GM23338 (cell line): Measurements from ENCODE around the gene B4GALT6. TPM values are rescaled to one million over a fixed set of nuclear protein-coding genes. Genes with fewer than 3 reads are reported as not detected.

Experiments used
- ATAC-seq: fragments of 200-7000 bp; cut with Tn5 transposase; 3 replicates; pipeline ENCODE4 v1.9.1; 2020
- DNase-seq: peaks from one replicate; pipeline ENCODE4 v3.0.0-alpha.2; 2015; ENCODE audit warnings: low spot score
- H2AFZ ChIP-seq: fragments of 200-600 bp; sonication (generic); 2 replicates; pipeline ENCODE4 v1.8.0; 2016; ENCODE audit warnings: antibody characterized with exemption, mild to moderate bottlenecking, moderate library complexity
- H3F3A ChIP-seq: fragments of 200-600 bp; sonication (generic); replicated peaks from 2 replicates; pipeline ENCODE4 v1.8.0; 2017; ENCODE audit warnings: antibody characterized with exemption, mixed run types, low read depth
- H3K27ac ChIP-seq: fragments of 200-600 bp; sonication (generic); 2 replicates; pipeline ENCODE4 v1.6.1; 2016; ENCODE audit warnings: low read depth
- H3K27me3 ChIP-seq: fragments of 200-600 bp; sonication (generic); 2 replicates; pipeline ENCODE4 v1.8.0; 2016; ENCODE audit warnings: mild to moderate bottlenecking, mixed run types, moderate library complexity; ENCODE audit not compliant: insufficient read depth
- H3K36me3 ChIP-seq: fragments of 200-600 bp; sonication (generic); 2 replicates; pipeline ENCODE4 v1.8.0; 2016; ENCODE audit warnings: mild to moderate bottlenecking; ENCODE audit not compliant: insufficient read depth
- H3K4me1 ChIP-seq: fragments of 200-600 bp; sonication (generic); 2 replicates; pipeline ENCODE4 v1.8.0; 2016; ENCODE audit warnings: mild to moderate bottlenecking, moderate library complexity; ENCODE audit not compliant: insufficient read depth
- H3K4me2 ChIP-seq: fragments of 200-600 bp; sonication (generic); 2 replicates; pipeline ENCODE4 v1.7.1; 2017; ENCODE audit warnings: mixed run types
- H3K4me3 ChIP-seq: fragments of 200-600 bp; sonication (generic); 2 replicates; pipeline ENCODE4 v1.6.1; 2016; ENCODE audit warnings: mixed run types
- H3K79me2 ChIP-seq: fragments of 200-600 bp; sonication (generic); replicated peaks from 2 replicates; pipeline ENCODE4 v1.8.0; 2017; ENCODE audit warnings: mild to moderate bottlenecking; ENCODE audit not compliant: insufficient read depth
- H3K9me2 ChIP-seq: fragments of 200-600 bp; sonication (generic); 2 replicates; pipeline ENCODE4 v1.8.0; 2017; ENCODE audit not compliant: insufficient read depth
- H4K20me1 ChIP-seq: fragments of 200-600 bp; sonication (generic); replicated peaks from 2 replicates; pipeline ENCODE4 v1.8.0; 2017; ENCODE audit warnings: mild to moderate bottlenecking; ENCODE audit not compliant: insufficient read depth
- H3K27ac Mint-ChIP-seq: 2 replicates; pipeline ENCODE4 v1.8.0; 2020; ENCODE audit warnings: inconsistent platforms, mild to moderate bottlenecking, moderate library complexity, mixed read lengths
- H3K27me3 Mint-ChIP-seq: 3 replicates; pipeline ENCODE4 v1.8.0; 2022; ENCODE audit warnings: low read depth, mild to moderate bottlenecking, moderate library complexity, mixed read lengths, inconsistent platforms; ENCODE audit not compliant: insufficient read depth, poor library complexity
- H3K36me3 Mint-ChIP-seq: 3 replicates; pipeline ENCODE4 v1.8.0; 2021; ENCODE audit warnings: low read depth, mild to moderate bottlenecking, inconsistent platforms, moderate library complexity, mixed read lengths
- H3K4me1 Mint-ChIP-seq: 3 replicates; pipeline ENCODE4 v1.8.0; 2020; ENCODE audit warnings: mild to moderate bottlenecking, inconsistent platforms, mixed read lengths
- H3K4me3 Mint-ChIP-seq: 3 replicates; pipeline ENCODE4 v1.8.0; 2021; ENCODE audit warnings: moderate library complexity, mild to moderate bottlenecking, inconsistent platforms, mixed read lengths
- H3K9me3 Mint-ChIP-seq: 3 replicates; pipeline ENCODE4 v1.8.0; 2020; ENCODE audit warnings: moderate library complexity, mild to moderate bottlenecking, inconsistent platforms, mixed read lengths
- CREB1 ChIP-seq: fragments of 250-450 bp; sonication (Bioruptor Pico); IDR thresholded peaks from 2 replicates; pipeline ENCODE4 v1.5.0; 2020; ENCODE audit warnings: low read depth, mild to moderate bottlenecking, moderate library complexity
- EZH2phosphoT487 ChIP-seq: fragments of 200-600 bp; sonication (generic); IDR thresholded peaks from one replicate; pipeline ENCODE4 v1.8.1; 2018; ENCODE audit warnings: antibody characterized with exemption; ENCODE audit not compliant: unreplicated experiment
- STAT1 ChIP-seq: IDR thresholded peaks from one replicate; pipeline ENCODE4 v1.6.1; 2016; ENCODE audit warnings: antibody characterized with exemption; ENCODE audit not compliant: unreplicated experiment
- ZNF331 ChIP-seq: fragments of 250-450 bp; sonication (Bioruptor Pico); IDR thresholded peaks from 2 replicates; pipeline ENCODE4 v1.5.0; 2020; ENCODE audit warnings: low read depth, mild to moderate bottlenecking, moderate library complexity
- polyA plus RNA-seq: library from polyadenylated mRNA; unstranded; fragments of >200 nt; fragmentation: Nextera tagmentation; extraction: Ambion mirVana; gene quantifications from 2 replicates; pipeline ENCODE4 v1.2.1, GENCODE V29; 2016
- total RNA-seq: library from RNA; depleted of rRNA; stranded (reverse); fragments of >200 nt; shearing (Covaris generic); gene quantifications from 2 replicates; pipeline ENCODE4 v1.2.3, GENCODE V29; 2014
- TF ChIP-seq, protein P1 (sequence below): fragments of 250-450 bp; sonication (Bioruptor Pico); IDR thresholded peaks from 2 replicates; pipeline ENCODE4 v1.5.0; 2020; ENCODE audit warnings: mild to moderate bottlenecking, moderate library complexity
- TF ChIP-seq, protein P2 (sequence below), 2 experiments: fragments of 200-600 bp in 1 of 2; sonication (generic) in 1 of 2; conservative IDR thresholded peaks; 2 replicates each; pipeline versions ENCODE4 v1.5.1 to v1.6.1; 2016 to 2017; ENCODE audit warnings: antibody characterized with exemption in 2 of 2, low read depth in 2 of 2, mild to moderate bottlenecking in 2 of 2, moderate library complexity in 1 of 2
- TF ChIP-seq, protein P3 (sequence below): IDR thresholded peaks from 2 replicates; pipeline ENCODE4 v1.6.1; 2016; ENCODE audit warnings: antibody characterized with exemption

The B4GALT6 gene
- total and polyA plus RNA-seq, 2 experiments from 2014 or later = 14.8 to 33.8 TPM

DNA sequence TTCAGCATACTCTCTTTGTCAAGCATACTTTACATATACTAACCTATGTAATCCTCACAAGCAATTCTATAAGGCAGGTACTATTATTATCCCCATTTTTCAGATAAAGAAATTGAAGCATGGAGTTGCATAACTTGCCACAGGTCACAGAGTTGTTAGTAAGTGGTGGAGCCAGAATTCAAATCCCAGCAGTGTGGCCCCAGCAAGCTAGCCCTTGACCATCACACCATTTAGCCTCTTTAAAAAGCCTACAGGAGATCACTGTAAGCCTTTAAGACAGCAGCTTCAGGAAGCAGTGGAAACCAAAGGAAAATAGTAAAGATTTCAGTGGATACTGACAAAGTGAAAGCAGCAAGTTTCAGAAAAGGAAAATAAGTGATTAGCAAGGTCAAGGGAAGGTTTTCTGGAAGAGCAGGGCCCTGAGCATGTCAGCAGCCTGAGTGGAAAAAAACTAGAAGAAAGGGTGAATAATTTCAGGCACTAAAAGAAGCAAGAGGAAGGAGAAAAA lies 11.7 kb downstream of the B4GALT6 start:
- peaks cover 3% of the 10 kb centered on the region; the same call in 1 of the 3 replicates for H3K36me3 Mint-ChIP-seq
- Histone ChIP-seq H3K27me3 (no peaks in the 10 kb centered on the region), H2AFZ (no peak overlapping the region), H3K36me3 (no peaks in the 10 kb centered on the region), H3K79me2 (peaks cover 88% of the 10 kb centered on the region), H3K4me1 (peaks cover 43% of the 10 kb centered on the region), H3K27ac (peak overlapping the region; percentile 84), H4K20me1 (no peaks in the 10 kb centered on the region), H3K4me2 (peak overlapping the region; percentile 33; the same call in 1 of the 2 replicates), H3K4me3 (no peak overlapping the region), H3K9me2 (no peaks in the 10 kb centered on the region), H3F3A (no peaks in the 10 kb centered on the region)
- DNase-seq = no peak
- ATAC-seq = peak; percentile 81
- no peak overlapping the region for H3K27ac Mint-ChIP-seq
- H3K27me3 Mint-ChIP-seq = no peaks in the 10 kb centered on the region
- H3K9me3 Mint-ChIP-seq = no peaks in the 10 kb centered on the region
- TF ChIP-seq STAT1 (no peak), CREB1 (CRISPR knock-in tag) (no peak)
- TF ChIP-seq, protein P1, sequence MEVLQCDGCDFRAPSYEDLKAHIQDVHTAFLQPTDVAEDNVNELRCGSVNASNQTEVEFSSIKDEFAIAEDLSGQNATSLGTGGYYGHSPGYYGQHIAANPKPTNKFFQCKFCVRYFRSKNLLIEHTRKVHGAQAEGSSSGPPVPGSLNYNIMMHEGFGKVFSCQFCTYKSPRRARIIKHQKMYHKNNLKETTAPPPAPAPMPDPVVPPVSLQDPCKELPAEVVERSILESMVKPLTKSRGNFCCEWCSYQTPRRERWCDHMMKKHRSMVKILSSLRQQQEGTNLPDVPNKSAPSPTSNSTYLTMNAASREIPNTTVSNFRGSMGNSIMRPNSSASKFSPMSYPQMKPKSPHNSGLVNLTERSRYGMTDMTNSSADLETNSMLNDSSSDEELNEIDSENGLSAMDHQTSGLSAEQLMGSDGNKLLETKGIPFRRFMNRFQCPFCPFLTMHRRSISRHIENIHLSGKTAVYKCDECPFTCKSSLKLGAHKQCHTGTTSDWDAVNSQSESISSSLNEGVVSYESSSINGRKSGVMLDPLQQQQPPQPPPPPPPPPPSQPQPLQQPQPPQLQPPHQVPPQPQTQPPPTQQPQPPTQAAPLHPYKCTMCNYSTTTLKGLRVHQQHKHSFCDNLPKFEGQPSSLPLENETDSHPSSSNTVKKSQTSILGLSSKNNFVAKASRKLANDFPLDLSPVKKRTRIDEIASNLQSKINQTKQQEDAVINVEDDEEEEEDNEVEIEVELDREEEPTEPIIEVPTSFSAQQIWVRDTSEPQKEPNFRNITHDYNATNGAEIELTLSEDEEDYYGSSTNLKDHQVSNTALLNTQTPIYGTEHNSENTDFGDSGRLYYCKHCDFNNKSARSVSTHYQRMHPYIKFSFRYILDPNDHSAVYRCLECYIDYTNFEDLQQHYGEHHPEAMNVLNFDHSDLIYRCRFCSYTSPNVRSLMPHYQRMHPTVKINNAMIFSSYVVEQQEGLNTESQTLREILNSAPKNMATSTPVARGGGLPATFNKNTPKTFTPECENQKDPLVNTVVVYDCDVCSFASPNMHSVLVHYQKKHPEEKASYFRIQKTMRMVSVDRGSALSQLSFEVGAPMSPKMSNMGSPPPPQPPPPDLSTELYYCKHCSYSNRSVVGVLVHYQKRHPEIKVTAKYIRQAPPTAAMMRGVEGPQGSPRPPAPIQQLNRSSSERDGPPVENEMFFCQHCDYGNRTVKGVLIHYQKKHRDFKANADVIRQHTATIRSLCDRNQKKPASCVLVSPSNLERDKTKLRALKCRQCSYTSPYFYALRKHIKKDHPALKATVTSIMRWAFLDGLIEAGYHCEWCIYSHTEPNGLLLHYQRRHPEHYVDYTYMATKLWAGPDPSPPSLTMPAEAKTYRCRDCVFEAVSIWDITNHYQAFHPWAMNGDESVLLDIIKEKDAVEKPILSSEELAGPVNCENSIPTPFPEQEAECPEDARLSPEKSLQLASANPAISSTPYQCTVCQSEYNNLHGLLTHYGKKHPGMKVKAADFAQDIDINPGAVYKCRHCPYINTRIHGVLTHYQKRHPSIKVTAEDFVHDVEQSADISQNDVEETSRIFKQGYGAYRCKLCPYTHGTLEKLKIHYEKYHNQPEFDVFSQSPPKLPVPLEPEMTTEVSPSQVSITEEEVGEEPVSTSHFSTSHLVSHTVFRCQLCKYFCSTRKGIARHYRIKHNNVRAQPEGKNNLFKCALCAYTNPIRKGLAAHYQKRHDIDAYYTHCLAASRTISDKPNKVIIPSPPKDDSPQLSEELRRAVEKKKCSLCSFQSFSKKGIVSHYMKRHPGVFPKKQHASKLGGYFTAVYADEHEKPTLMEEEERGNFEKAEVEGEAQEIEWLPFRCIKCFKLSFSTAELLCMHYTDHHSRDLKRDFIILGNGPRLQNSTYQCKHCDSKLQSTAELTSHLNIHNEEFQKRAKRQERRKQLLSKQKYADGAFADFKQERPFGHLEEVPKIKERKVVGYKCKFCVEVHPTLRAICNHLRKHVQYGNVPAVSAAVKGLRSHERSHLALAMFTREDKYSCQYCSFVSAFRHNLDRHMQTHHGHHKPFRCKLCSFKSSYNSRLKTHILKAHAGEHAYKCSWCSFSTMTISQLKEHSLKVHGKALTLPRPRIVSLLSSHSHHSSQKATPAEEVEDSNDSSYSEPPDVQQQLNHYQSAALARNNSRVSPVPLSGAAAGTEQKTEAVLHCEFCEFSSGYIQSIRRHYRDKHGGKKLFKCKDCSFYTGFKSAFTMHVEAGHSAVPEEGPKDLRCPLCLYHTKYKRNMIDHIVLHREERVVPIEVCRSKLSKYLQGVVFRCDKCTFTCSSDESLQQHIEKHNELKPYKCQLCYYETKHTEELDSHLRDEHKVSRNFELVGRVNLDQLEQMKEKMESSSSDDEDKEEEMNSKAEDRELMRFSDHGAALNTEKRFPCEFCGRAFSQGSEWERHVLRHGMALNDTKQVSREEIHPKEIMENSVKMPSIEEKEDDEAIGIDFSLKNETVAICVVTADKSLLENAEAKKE (CRISPR knock-in tag) = no peak
- H3K4me1 Mint-ChIP-seq = peaks cover 15% of the 10 kb centered on the region
- no peak overlapping the region for H3K4me3 Mint-ChIP-seq

DNA sequence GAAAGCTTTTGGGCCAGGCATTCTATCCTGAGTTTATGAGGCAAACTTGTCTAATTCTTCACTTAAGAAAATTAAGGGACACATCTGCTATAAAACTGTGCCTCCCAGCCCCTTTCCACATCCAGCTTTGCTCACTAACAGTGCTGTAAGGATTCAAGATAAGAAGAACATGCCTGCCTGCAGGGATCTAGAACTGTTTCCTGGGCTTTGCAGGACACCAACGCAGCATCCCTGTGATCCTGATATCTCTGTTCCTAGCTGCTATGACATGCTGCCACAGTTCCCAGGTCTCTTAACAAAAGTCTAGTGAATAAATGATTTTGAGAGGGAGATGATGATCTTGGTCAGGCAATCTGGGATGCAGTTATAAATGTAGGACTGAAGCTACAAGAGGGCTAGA lies 12.4 kb downstream of the B4GALT6 start:
- H3K27ac Mint-ChIP-seq = no peak overlapping the region
- Histone ChIP-seq H3K4me3 (no peak overlapping the region), H4K20me1 (no peaks in the 10 kb centered on the region), H3K27me3 (no peaks in the 10 kb centered on the region), H3K4me2 (peak overlapping the region; percentile 33; the same call in 1 of the 2 replicates), H3K4me1 (peaks cover 36% of the 10 kb centered on the region), H3K27ac (no peak overlapping the region), H3K36me3 (no peaks in the 10 kb centered on the region), H2AFZ (no peak overlapping the region), H3F3A (no peaks in the 10 kb centered on the region), H3K79me2 (peaks cover 88% of the 10 kb centered on the region), H3K9me2 (no peaks in the 10 kb centered on the region)
- peaks cover 3% of the 10 kb centered on the region; the same call in 1 of the 3 replicates for H3K36me3 Mint-ChIP-seq
- no peak overlapping the region for H3K4me3 Mint-ChIP-seq
- H3K9me3 Mint-ChIP-seq = no peaks in the 10 kb centered on the region
- ATAC-seq (no peak), DNase-seq (no peak)
- no peaks in the 10 kb centered on the region for H3K27me3 Mint-ChIP-seq
- H3K4me1 Mint-ChIP-seq = peaks cover 12% of the 10 kb centered on the region
- TF ChIP-seq, protein P2, sequence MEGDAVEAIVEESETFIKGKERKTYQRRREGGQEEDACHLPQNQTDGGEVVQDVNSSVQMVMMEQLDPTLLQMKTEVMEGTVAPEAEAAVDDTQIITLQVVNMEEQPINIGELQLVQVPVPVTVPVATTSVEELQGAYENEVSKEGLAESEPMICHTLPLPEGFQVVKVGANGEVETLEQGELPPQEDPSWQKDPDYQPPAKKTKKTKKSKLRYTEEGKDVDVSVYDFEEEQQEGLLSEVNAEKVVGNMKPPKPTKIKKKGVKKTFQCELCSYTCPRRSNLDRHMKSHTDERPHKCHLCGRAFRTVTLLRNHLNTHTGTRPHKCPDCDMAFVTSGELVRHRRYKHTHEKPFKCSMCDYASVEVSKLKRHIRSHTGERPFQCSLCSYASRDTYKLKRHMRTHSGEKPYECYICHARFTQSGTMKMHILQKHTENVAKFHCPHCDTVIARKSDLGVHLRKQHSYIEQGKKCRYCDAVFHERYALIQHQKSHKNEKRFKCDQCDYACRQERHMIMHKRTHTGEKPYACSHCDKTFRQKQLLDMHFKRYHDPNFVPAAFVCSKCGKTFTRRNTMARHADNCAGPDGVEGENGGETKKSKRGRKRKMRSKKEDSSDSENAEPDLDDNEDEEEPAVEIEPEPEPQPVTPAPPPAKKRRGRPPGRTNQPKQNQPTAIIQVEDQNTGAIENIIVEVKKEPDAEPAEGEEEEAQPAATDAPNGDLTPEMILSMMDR (conservative IDR thresholded peaks at IDR 0.05; ENCODE audit: low read depth in 2 of 2) = no peak
- TF ChIP-seq CREB1 (CRISPR knock-in tag) (no peak), EZH2phosphoT487 (no peak), ZNF331 (CRISPR knock-in tag) (no peak)
- TF ChIP-seq, protein P3, sequence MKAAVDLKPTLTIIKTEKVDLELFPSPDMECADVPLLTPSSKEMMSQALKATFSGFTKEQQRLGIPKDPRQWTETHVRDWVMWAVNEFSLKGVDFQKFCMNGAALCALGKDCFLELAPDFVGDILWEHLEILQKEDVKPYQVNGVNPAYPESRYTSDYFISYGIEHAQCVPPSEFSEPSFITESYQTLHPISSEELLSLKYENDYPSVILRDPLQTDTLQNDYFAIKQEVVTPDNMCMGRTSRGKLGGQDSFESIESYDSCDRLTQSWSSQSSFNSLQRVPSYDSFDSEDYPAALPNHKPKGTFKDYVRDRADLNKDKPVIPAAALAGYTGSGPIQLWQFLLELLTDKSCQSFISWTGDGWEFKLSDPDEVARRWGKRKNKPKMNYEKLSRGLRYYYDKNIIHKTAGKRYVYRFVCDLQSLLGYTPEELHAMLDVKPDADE = no peak
